ENCODE results near the gene FOXC2. TPM values are rescaled to one million over a fixed set of nuclear protein-coding genes. Genes with fewer than 3 reads are reported as not detected.

Gene FOXC2
- total RNA-seq, 1 experiment from 2014 or later: 14.9 TPM

- POLR2A ChIA-PET: no interaction called here
- Histone ChIP-seq H3K4me3 (ENCODE audit: low read depth in 2 of 2, low read length in 2 of 2) (no peak overlapping the region), H3K9me3 (ENCODE audit: control insufficient read depth, insufficient read depth, low read depth, low read length) (no peaks in the 10 kb centered on the region), H3K27me3 (ENCODE audit: control insufficient read depth, insufficient read depth, low read length) (no peaks in the 10 kb centered on the region), H3K36me3 (ENCODE audit: control insufficient read depth, insufficient read depth, low read length) (peaks cover 8% of the 10 kb centered on the region), H3K4me1 (ENCODE audit: control insufficient read depth, insufficient read depth, low read length) (peaks cover 6% of the 10 kb centered on the region), H3K27ac (ENCODE audit: low read length) (no peak overlapping the region)
- BruUV-seq (replicated peaks): no TSS peak
- in situ Hi-C loops (cut with HindIII; ENCODE audit: low pct_unique_long_range_greater_than_20kb, low sequenced_read_pairs): no loop called here
- DNase-seq (ENCODE audit: low read depth, low spot score) (no peak), ATAC-seq (no peak)
- CTCF ChIA-PET: no interaction called here
- intact Hi-C loops (cut with micrococcal nuclease; ENCODE audit: unreplicated experiment): no loop called here
- TF ChIP-seq POLR2AphosphoS5 (IDR thresholded peaks at IDR 0.05; ENCODE audit: low read depth, low read length) (no peak), SIN3A (IDR thresholded peaks at IDR 0.05; ENCODE audit: borderline replicate concordance, insufficient read depth, low read depth, low read length) (no peak), TCF7L2 (IDR thresholded peaks at IDR 0.05; ENCODE audit: low read depth, low read length) (no peak)
- TF ChIP-seq, protein P1, sequence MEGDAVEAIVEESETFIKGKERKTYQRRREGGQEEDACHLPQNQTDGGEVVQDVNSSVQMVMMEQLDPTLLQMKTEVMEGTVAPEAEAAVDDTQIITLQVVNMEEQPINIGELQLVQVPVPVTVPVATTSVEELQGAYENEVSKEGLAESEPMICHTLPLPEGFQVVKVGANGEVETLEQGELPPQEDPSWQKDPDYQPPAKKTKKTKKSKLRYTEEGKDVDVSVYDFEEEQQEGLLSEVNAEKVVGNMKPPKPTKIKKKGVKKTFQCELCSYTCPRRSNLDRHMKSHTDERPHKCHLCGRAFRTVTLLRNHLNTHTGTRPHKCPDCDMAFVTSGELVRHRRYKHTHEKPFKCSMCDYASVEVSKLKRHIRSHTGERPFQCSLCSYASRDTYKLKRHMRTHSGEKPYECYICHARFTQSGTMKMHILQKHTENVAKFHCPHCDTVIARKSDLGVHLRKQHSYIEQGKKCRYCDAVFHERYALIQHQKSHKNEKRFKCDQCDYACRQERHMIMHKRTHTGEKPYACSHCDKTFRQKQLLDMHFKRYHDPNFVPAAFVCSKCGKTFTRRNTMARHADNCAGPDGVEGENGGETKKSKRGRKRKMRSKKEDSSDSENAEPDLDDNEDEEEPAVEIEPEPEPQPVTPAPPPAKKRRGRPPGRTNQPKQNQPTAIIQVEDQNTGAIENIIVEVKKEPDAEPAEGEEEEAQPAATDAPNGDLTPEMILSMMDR (IDR thresholded peaks at IDR 0.05): no peak
- TF ChIP-seq, protein P2, sequence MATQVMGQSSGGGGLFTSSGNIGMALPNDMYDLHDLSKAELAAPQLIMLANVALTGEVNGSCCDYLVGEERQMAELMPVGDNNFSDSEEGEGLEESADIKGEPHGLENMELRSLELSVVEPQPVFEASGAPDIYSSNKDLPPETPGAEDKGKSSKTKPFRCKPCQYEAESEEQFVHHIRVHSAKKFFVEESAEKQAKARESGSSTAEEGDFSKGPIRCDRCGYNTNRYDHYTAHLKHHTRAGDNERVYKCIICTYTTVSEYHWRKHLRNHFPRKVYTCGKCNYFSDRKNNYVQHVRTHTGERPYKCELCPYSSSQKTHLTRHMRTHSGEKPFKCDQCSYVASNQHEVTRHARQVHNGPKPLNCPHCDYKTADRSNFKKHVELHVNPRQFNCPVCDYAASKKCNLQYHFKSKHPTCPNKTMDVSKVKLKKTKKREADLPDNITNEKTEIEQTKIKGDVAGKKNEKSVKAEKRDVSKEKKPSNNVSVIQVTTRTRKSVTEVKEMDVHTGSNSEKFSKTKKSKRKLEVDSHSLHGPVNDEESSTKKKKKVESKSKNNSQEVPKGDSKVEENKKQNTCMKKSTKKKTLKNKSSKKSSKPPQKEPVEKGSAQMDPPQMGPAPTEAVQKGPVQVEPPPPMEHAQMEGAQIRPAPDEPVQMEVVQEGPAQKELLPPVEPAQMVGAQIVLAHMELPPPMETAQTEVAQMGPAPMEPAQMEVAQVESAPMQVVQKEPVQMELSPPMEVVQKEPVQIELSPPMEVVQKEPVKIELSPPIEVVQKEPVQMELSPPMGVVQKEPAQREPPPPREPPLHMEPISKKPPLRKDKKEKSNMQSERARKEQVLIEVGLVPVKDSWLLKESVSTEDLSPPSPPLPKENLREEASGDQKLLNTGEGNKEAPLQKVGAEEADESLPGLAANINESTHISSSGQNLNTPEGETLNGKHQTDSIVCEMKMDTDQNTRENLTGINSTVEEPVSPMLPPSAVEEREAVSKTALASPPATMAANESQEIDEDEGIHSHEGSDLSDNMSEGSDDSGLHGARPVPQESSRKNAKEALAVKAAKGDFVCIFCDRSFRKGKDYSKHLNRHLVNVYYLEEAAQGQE (IDR thresholded peaks at IDR 0.05; ENCODE audit: insufficient read depth in 1 of 2, low read depth in 2 of 2, low read length in 1 of 2): no peak
Measured at GRCh38 chr16:86553356-86553755, 13.3 kb upstream of the FOXC2 start.

DNA sequence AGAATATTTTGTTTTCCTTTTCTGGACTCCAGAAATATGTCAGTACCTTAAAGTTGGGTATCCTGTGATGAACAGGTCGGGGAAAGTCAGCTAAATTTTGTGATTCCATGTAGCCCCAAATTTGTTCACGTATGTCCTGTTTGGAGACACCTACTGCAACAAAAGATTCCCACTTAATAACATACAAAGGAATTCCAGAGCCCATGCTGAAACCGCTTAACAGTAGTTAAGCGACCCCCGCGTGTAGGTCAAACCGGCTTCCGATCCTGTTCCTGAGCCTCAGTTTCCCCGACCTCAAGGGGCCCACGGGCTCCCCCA lies 12.1 kb upstream of the FOXC2 start:
- H3K4me1 ChIP-seq (ENCODE audit: control insufficient read depth, insufficient read depth, low read length): peaks cover 6% of the 10 kb centered on the region
- BruUV-seq (replicated peaks): TSS peak; percentile 88
- H3K9me3 ChIP-seq (ENCODE audit: control insufficient read depth, insufficient read depth, low read depth, low read length): no peaks in the 10 kb centered on the region
- POLR2A ChIA-PET: interaction anchor here (0.6 kb wide), 1 partner anchor 10 kb away, joined by 3 read pairs; no protein-coding TSS in a partner anchor
- TF ChIP-seq TCF7L2 (IDR thresholded peaks at IDR 0.05; ENCODE audit: low read depth, low read length): no peak
- no peak for TF ChIP-seq SIN3A (IDR thresholded peaks at IDR 0.05; ENCODE audit: borderline replicate concordance, insufficient read depth, low read depth, low read length)
- TF ChIP-seq, protein P2 (IDR thresholded peaks at IDR 0.05; ENCODE audit: insufficient read depth in 1 of 2, low read depth in 2 of 2, low read length in 1 of 2): no peak
- TF ChIP-seq, protein P1 (IDR thresholded peaks at IDR 0.05): no peak
- TF ChIP-seq POLR2AphosphoS5 (IDR thresholded peaks at IDR 0.05; ENCODE audit: low read depth, low read length): no peak
- no peaks in the 10 kb centered on the region for H3K27me3 ChIP-seq (ENCODE audit: control insufficient read depth, insufficient read depth, low read length)
- intact Hi-C loops (cut with micrococcal nuclease; ENCODE audit: unreplicated experiment): no loop called here
- in situ Hi-C loops (cut with HindIII; ENCODE audit: low pct_unique_long_range_greater_than_20kb, low sequenced_read_pairs): no loop called here
- ATAC-seq (no peak), DNase-seq (ENCODE audit: low read depth, low spot score) (no peak)
- peaks cover 8% of the 10 kb centered on the region for H3K36me3 ChIP-seq (ENCODE audit: control insufficient read depth, insufficient read depth, low read length)
- peak overlapping the region; percentile 84 for H3K27ac ChIP-seq (ENCODE audit: low read length)
- H3K4me3 ChIP-seq (ENCODE audit: low read depth in 2 of 2, low read length in 2 of 2): peak overlapping the region; percentile 87 to 89
- CTCF ChIA-PET: no interaction called here

Measured in Panc1 (cell line).